DOHH2 (cell line): Measurements from ENCODE around the gene TLK2.
"Not testable (repeated sequence)": the region's sequence is repeated elsewhere in the genome, so short reads cannot be mapped to it uniquely, and the experiment has no call there.

Experiments used
- EZH2phosphoT487 ChIP-seq: fragments of 200-600 bp; sonication (generic); IDR thresholded peaks from 2 replicates; pipeline ENCODE4 v1.6.1; 2017; ENCODE audit warnings: borderline replicate concordance, mild to moderate bottlenecking, antibody characterized with exemption, low read length, moderate library complexity, mixed read lengths
- TF ChIP-seq, protein P1 (sequence below): fragments of 200-600 bp; sonication (generic); IDR thresholded peaks from one replicate; pipeline ENCODE4 v1.5.1; 2014; ENCODE audit warnings: antibody characterized with exemption, mild to moderate bottlenecking, low read depth, low read length; ENCODE audit not compliant: poor library complexity, severe bottlenecking

DNA sequence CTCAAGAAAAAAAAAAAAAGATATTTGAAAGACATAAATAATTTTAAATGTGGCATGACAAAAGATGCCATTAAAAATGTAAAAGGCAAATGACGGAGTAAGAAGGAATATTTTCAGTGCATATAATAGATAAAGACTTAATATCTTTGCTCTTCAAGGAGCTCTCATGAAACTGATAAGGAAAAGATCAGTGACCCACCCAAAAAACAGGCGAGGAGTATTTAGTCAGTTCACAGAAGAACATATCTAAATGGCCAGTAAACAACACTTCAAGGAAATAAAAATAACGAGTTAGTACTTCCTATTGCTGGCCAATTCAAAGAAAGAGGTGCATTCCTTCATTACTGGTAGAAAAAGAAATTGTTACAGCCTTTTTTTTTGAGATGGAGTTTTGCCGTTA, 32.8 kb upstream of the TLK2 start:
- TF ChIP-seq, protein P1, sequence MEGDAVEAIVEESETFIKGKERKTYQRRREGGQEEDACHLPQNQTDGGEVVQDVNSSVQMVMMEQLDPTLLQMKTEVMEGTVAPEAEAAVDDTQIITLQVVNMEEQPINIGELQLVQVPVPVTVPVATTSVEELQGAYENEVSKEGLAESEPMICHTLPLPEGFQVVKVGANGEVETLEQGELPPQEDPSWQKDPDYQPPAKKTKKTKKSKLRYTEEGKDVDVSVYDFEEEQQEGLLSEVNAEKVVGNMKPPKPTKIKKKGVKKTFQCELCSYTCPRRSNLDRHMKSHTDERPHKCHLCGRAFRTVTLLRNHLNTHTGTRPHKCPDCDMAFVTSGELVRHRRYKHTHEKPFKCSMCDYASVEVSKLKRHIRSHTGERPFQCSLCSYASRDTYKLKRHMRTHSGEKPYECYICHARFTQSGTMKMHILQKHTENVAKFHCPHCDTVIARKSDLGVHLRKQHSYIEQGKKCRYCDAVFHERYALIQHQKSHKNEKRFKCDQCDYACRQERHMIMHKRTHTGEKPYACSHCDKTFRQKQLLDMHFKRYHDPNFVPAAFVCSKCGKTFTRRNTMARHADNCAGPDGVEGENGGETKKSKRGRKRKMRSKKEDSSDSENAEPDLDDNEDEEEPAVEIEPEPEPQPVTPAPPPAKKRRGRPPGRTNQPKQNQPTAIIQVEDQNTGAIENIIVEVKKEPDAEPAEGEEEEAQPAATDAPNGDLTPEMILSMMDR: not testable (repeated sequence)
- TF ChIP-seq EZH2phosphoT487: not testable (repeated sequence)
